Keratinocyte (primary cell): ENCODE measurements around the gene TTC28. TPM values are rescaled to one million over a fixed set of nuclear protein-coding genes. Genes with fewer than 3 reads are reported as not detected.
A peak's percentile ranks its signal among the peaks of the same experiment; 100 is the strongest.

Source experiments
- DNase-seq: peaks from one replicate; pipeline ENCODE4 v3.0.0-alpha.2; 2011; ENCODE audit warnings: low read depth, missing footprints, low spot score
- FAIRE-seq: peaks from 2 replicates; lab custom pipeline; 2011; peaks lifted over from hg19 to GRCh38; lab: Jason Lieb, UNC
- H2AFZ ChIP-seq: 2 replicates; pipeline ENCODE4 v1.6.0; 2012; ENCODE audit warnings: low read length, control low read depth, inconsistent platforms; ENCODE audit not compliant: control insufficient read depth
- H3K27ac ChIP-seq: 2 replicates; pipeline ENCODE4 v1.5.1; 2011; ENCODE audit warnings: low read length; ENCODE audit not compliant: control insufficient read depth, insufficient read depth
- H3K27me3 ChIP-seq: 3 replicates; pipeline ENCODE4 v1.6.0; 2011; ENCODE audit warnings: low read length; ENCODE audit not compliant: control insufficient read depth, insufficient read depth; ENCODE audit errors: extremely low read depth
- H3K36me3 ChIP-seq, 2 experiments: 2 replicates in 1 of 2; 3 replicates in 1 of 2; pipeline ENCODE4 v1.5.1; 2011; ENCODE audit warnings: low read length in 2 of 2, mild to moderate bottlenecking in 1 of 2; ENCODE audit not compliant: control insufficient read depth in 2 of 2, insufficient read depth in 2 of 2; ENCODE audit errors: extremely low read depth in 1 of 2
- H3K4me1 ChIP-seq: 3 replicates; pipeline ENCODE4 v1.5.1; 2011; ENCODE audit warnings: low read length; ENCODE audit not compliant: control insufficient read depth, insufficient read depth; ENCODE audit errors: extremely low read depth
- H3K4me2 ChIP-seq: 3 replicates; pipeline ENCODE4 v1.6.0; 2011; ENCODE audit warnings: low read depth, low read length; ENCODE audit not compliant: control insufficient read depth, insufficient read depth; ENCODE audit errors: extremely low read depth
- H3K4me3 ChIP-seq, 3 experiments: fragments of 200-600 bp in 1 of 3; sonication (generic) in 1 of 3; 2 replicates in 2 of 3; 3 replicates in 1 of 3; pipeline ENCODE4 v1.5.1; 2011 to 2016; ENCODE audit warnings: low read length in 3 of 3, mild to moderate bottlenecking in 3 of 3, control low read depth in 2 of 3, inconsistent platforms in 1 of 3, low read depth in 1 of 3, mixed read lengths in 1 of 3, mixed run types in 1 of 3, moderate library complexity in 1 of 3; ENCODE audit not compliant: control insufficient read depth in 2 of 3, insufficient read depth in 2 of 3; ENCODE audit errors: extremely low read depth in 1 of 3
- H3K79me2 ChIP-seq: 2 replicates; pipeline ENCODE4 v1.6.0; 2012; ENCODE audit warnings: low read length; ENCODE audit not compliant: control insufficient read depth, insufficient read depth
- H3K9ac ChIP-seq: 3 replicates; pipeline ENCODE4 v1.6.0; 2011; ENCODE audit warnings: low read length; ENCODE audit not compliant: control insufficient read depth, insufficient read depth; ENCODE audit errors: extremely low read depth
- H3K9me1 ChIP-seq: 3 replicates; pipeline ENCODE4 v1.6.0; 2011; ENCODE audit warnings: low read length; ENCODE audit not compliant: control insufficient read depth, insufficient read depth; ENCODE audit errors: extremely low read depth
- H3K9me3 ChIP-seq: 2 replicates; pipeline ENCODE4 v1.5.1; 2012; ENCODE audit warnings: low read depth, low read length; ENCODE audit not compliant: control insufficient read depth
- H4K20me1 ChIP-seq: 3 replicates; pipeline ENCODE4 v1.6.0; 2011; ENCODE audit warnings: low read length; ENCODE audit not compliant: control insufficient read depth, insufficient read depth; ENCODE audit errors: extremely low read depth
- EZH2 ChIP-seq: IDR thresholded peaks from one replicate; pipeline ENCODE4 v1.6.1; 2012; ENCODE audit warnings: inconsistent platforms, mild to moderate bottlenecking, low read length, moderate library complexity
- dilution Hi-C: fragments of 300-500 bp; cut with MboI; formaldehyde crosslinking; loops from one replicate; pipeline ENCODE4 v1.7.0; 2020; ENCODE audit warnings: low sequenced_read_pairs; ENCODE audit not compliant: extremely low pct_ligation_motif_present
- polyA plus RNA-seq, 5 experiments: library from polyadenylated mRNA; depleted of rRNA in 3 of 5; stranded (reverse) in 3 of 5; stranded (forward) in 1 of 5; unstranded in 1 of 5; fragments of >200 nt; gene quantifications; 1 replicate in 1 of 5; 2 replicates in 3 of 5; 3 replicates in 1 of 5; pipeline versions ENCODE4 v1.2.1 to v1.2.3, GENCODE V29; 2011 to 2012; ENCODE audit warnings: missing spikeins in 2 of 5, low read depth in 1 of 5, low replicate concordance in 1 of 5
- TF ChIP-seq, protein P1 (sequence below), 3 experiments: IDR thresholded peaks in 1 of 3; conservative IDR thresholded peaks in 1 of 3; optimal IDR thresholded peaks in 1 of 3; 2 replicates in 2 of 3; 3 replicates in 1 of 3; pipeline versions ENCODE3 to v1.5.1; 2011; ENCODE audit warnings: low read length in 3 of 3, mild to moderate bottlenecking in 3 of 3, moderate library complexity in 2 of 3, control low read depth in 1 of 3, inconsistent platforms in 1 of 3; ENCODE audit not compliant: insufficient read depth in 2 of 3; ENCODE audit errors: extremely low read depth in 1 of 3

The TTC28 gene
- polyA plus RNA-seq, 1 donor (not counting 4 experiments of a cell fraction or from before 2014, with no cell fraction given), result 0.66 TPM

DNA sequence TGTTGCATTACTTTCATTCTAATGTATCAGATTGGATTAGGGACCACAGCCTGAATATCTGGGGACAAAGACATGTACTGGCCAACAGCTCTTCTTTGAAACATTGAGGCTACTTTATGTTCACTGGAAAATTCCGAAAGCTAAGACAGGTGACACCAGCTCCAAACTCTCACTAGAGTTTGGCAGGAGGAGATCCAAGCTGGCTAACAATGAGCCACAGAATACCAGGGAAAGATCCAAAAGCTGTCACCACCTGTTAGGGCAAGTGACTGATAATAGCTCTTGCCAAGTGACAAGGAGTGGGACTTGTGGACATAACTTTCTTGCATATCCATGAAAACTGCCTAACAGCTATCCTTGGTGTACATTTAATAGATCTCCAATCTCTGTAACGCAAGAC is 333.3 kb downstream of the TTC28 start:
- DNase-seq (no peak), FAIRE-seq (no peak)
- Histone ChIP-seq H3K27me3 (no peaks in the 10 kb centered on the region), H3K79me2 (no peaks in the 10 kb centered on the region), H3K27ac (no peak overlapping the region), H3K9me3 (no peaks in the 10 kb centered on the region), H3K36me3 (no peaks in the 10 kb centered on the region), H3K4me1 (peaks cover 18% of the 10 kb centered on the region), H4K20me1 (no peaks in the 10 kb centered on the region), H2AFZ (no peak overlapping the region), H3K9ac (no peak overlapping the region), H3K4me3 (no peak overlapping the region), H3K9me1 (no peaks in the 10 kb centered on the region), H3K4me2 (no peak overlapping the region)
- dilution Hi-C loops, result no loop called here
- TF ChIP-seq EZH2, result no peak
- TF ChIP-seq, protein P1, sequence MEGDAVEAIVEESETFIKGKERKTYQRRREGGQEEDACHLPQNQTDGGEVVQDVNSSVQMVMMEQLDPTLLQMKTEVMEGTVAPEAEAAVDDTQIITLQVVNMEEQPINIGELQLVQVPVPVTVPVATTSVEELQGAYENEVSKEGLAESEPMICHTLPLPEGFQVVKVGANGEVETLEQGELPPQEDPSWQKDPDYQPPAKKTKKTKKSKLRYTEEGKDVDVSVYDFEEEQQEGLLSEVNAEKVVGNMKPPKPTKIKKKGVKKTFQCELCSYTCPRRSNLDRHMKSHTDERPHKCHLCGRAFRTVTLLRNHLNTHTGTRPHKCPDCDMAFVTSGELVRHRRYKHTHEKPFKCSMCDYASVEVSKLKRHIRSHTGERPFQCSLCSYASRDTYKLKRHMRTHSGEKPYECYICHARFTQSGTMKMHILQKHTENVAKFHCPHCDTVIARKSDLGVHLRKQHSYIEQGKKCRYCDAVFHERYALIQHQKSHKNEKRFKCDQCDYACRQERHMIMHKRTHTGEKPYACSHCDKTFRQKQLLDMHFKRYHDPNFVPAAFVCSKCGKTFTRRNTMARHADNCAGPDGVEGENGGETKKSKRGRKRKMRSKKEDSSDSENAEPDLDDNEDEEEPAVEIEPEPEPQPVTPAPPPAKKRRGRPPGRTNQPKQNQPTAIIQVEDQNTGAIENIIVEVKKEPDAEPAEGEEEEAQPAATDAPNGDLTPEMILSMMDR (optimal IDR thresholded peaks at IDR 0.05 in 1 of 3, IDR thresholded peaks at IDR 0.05 in 1 of 3, conservative IDR thresholded peaks at IDR 0.05 in 1 of 3; ENCODE audit: extremely low read depth in 1 of 3, insufficient read depth in 2 of 3, low read length in 3 of 3), result no peak

DNA sequence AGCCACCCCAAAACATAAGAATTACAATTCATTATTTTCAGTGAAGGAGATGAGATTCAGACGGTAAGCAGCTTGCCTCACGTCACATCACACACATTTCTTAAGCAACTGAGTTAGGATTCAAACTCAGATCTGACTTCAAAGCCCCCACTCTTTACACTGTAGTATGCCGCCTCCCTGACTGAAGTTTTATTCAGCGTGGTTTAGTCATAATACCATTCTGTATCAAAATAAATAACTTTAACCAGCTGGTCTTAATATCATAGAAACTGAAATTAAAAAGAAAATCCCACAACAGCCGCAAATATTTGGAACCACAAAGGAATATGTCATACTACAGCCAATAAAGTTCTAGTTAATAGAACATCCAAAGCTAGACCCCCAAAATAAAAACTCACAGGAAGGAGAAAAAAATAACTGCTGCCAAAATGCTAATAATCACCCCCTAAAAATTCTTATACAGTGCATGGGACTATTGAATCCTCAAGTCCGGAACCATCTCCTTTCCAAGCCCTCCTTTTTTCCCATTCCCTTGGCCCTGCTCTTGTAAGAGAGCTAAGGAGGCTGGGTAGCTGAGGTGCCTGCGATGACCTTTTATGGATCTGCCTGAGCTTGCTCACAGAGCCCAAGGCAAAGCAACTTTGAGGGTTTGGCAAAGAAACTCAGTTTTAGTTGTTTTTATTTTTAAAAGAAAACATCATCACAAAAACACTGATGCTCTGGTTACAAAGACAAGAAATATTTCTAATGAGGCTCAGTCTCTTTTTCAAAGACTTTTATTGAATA is 334.5 kb downstream of the TTC28 start:
- Histone ChIP-seq H3K4me1 (peaks cover 18% of the 10 kb centered on the region), H2AFZ (no peak overlapping the region), H3K4me2 (peak overlapping the region; percentile 34), H3K36me3 (no peaks in the 10 kb centered on the region), H3K9me3 (no peaks in the 10 kb centered on the region), H3K27ac (no peak overlapping the region), H3K79me2 (no peaks in the 10 kb centered on the region), H3K9ac (no peak overlapping the region), H3K9me1 (no peaks in the 10 kb centered on the region), H3K27me3 (no peaks in the 10 kb centered on the region), H3K4me3 (no peak overlapping the region), H4K20me1 (no peaks in the 10 kb centered on the region)
- FAIRE-seq (peak; percentile 67), DNase-seq (no peak)
- dilution Hi-C loops, result no loop called here
- TF ChIP-seq, protein P1 (optimal IDR thresholded peaks at IDR 0.05 in 1 of 3, IDR thresholded peaks at IDR 0.05 in 1 of 3, conservative IDR thresholded peaks at IDR 0.05 in 1 of 3; ENCODE audit: extremely low read depth in 1 of 3, insufficient read depth in 2 of 3, low read length in 3 of 3), result no peak
- TF ChIP-seq EZH2, result no peak
